HK-2 (cell line): ENCODE results near the gene SBK2.

Experiments
- DNase-seq: peaks from one replicate; pipeline ENCODE4 v3.0.0-alpha.2; 2018; ENCODE audit not compliant: unreplicated experiment

Gene SBK2

DNA sequence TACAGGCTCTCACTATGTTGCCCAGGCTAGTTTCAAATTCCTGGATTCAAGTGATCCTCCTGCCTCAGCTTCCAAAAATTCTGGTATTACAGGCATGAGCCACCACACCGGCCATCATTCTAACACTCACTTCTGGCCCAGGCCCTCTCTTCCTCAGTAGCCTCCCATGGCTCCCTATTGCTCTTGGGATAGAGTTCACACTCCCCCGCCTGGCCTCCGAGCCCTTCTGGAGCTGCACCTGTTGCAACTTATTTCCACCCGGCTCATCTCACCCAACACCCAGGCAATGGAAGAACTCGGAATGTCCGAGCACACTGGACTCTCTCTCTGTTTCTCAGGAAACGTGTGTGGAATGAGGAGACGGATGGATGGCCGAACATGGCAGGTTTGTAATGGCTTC, 17.4 kb upstream of the SBK2 start:
- no peak for DNase-seq

DNA sequence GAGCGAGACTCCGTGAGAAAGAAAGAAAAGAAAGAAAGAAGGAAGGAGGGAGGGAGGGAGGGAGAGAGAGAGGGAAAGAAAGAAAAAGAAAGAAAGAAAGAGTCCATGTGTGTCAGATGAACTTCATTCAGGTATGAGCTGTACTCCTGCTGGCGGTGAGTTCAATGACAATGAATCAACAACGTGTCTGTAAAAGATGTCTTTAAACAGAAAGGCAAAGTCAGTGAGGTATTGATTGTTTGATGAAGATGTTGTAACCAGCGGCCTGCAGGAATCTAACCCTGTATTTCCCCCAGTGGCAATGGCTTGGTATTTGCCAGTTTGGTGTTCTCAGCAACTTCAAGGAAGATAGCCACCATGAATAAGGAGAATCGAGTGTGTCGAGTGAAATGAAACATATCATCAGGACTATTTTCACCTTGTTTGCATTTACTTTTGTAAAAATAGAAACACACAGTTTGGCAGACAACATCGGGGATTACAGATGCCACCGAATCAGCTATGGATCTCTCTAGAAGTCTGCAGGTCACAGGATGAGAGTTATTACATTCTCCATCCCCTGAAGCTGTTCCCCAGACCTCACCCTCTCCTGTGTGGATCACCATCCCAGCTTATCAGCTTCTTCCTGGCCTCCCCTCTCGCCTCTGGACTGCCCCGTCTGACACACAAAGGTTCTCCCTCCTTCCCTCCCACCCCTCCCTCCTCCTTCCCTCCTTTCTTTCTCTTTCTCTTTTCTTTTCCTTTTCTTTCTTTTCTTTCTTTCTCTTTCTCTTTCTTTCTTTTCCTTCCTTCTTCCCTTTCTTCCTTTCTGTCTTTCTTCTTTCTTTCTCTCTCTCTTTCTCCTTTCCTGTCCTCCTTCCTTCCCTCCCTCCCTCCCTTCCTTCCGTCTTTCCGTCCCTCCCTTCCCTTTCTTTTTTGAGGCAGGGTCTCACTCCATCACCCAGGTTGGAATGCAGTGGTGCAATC, 16.6 kb upstream of the SBK2 start:
- DNase-seq = no peak

DNA sequence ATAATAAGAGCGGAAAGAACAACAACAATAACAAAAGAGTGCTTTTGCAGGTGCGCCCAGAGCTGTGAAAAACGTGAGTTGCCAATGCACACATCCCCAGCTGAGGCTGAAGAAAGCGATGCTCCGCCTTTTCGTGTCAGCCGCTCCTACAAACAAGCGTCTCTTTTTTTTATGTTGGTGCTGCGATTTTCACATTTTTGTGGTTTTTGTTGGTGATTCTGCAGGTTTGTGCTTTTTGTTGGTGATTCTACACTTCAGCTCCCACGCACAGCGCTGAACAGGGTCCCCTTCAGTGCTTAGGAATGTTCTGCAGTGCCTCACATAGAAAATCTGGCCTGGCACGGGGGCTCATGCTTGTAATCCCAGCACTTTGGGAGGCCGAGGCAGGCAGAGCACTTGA, 15.7 kb upstream of the SBK2 start:
- peak; percentile 54 for DNase-seq

DNA sequence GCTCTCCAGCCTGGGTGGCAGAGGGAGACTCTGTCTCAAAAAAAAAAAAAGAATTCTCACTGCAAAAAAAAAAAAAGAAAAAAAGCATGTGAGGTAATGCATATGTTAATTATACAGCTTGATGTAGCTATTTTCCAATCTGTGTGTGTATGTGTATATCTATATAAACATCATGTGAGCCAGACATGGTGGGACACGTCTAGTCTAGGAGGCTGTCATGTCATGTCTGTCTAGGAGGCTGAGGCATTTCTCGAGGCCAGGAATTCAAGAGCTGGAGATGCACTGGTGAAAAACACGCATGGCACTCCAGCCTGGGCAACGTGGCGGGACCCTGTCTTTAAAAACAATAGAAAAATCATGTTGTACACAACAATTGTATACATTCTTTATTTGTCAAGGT, 15.3 kb upstream of the SBK2 start:
- no peak for DNase-seq

DNA sequence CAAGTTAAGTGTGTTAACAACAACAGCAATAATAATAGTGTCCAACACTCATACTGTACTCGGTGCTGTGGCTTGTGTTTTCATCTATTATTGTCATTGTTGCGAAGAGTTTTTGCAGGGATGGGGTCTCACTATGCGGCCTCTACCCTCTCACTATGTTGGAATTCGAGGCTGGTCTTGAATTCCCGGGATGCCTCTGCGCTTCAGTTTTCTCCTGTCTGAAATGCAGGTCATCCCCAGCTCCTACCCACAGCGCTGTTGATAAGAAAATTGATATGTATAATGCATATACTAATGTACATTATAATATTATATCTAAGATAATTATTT, 13.4 kb upstream of the SBK2 start:
- DNase-seq = no peak

DNA sequence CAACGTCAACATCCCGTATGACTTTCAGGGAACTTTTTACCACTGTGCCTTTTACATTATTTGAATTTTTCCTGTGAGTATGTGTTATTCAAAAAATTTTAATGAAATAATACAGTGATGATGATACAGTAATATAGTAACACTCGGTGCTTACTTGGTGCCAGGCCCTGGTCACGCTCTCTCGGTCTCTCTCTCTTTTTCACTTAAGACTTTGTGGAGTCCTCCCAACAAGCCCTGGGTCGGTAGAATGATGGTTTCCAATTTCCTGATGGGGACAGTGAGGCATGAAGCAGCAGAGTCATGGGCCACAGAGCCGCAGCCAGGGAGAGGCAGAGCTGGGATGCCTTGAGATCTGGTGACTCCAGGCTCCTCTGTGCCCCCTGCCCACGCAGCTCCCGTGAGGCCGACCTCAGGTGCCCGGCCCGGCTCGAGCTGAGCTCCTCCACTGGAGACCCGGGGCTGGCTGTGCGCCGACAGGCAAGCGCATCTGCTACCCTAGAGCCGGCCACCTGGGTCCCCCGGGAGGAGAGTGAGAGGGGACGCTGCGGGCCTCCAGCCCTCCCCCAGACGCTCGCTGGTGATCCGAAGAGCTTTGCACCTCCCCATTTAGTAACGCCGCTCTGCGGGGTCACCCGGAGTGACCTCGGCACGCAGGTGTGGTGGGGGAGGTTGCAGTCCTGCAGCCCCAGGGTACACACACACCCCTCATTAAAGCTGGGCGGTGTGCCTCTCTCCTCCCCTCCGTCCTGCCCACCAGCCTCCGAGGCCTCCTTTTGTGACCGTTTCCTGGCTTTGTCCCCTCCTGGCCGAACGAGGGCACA, 12.8 kb upstream of the SBK2 start:
- peak; percentile 75 for DNase-seq

DNA sequence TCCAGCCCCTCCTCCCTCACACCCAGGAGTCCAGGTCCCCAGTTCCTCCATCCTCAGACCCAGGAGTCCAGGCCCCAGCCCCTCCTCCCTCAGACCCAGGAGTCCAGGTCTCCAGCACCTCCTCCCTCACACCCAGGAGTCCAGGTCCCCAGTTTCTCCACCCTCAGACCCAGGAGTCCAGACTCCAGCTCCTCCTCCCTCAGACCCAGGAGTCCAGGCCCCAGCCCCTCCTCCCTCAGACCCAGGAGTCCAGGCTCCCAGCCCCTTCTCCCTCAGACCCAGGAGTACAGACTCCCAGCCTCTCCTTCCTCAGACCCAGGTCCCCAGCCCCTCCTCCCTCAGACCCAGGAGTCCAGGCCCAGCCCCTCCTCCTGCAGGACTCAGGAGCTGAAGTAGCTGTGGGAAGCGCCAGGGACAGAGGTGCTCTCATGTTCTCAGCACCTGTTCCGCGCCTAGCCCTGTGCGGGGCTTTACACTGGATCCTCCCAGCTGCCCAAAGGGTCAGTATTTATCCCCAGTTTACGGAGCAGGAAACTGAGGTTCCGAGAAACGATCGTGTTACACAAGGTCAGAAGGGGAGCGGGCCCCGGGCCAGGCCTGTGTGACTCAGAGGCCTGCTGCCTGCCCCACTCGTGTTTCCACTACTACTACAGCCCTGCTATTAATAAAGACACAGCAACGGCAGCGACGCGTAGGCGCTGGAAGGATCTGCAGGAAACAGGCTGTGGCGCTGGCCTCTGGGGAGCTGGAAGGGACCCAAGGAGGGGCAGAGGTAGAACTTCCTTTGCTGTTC, 10.1 kb upstream of the SBK2 start:
- peak; percentile 68 for DNase-seq

DNA sequence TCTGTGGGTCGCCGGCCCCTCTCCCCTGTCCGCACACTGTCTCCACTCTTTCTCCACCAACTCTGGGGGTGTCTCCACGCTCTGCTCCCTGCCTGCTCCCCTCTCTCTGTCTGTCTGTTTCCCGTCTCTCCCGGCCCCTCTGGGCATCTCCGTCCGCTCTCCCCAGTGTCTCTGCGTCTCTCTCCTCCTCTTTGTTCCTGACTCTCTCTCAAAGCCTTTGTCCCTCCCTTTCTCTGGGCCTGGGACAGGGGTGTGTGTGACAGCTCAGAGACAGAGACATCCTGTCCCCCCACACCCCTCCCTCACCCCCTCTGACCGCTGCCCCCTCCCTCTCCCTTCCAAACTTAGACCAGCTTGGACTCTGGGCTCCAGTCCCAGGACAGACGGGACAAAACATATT, 9.1 kb upstream of the SBK2 start:
- DNase-seq = no peak

DNA sequence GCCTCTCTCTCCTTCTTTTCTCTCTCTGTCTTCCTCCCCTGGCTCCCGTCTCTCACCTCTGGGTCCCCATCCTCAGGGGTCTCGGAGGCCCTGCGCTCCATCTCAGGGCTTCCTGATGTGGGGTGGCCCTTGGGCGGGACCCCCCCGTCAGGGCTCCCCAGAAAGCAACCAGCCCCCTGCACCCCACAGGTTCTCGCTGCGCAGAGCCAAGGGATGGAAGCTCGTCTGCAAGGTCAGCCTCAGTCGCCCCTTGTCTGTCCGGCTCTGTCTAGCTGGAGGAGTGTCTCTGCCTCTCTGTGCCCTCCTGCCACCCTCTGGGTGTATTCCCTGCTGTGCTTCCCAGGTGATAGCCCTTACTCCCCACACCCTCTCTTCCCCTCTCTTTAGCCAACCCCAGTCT, 8.5 kb upstream of the SBK2 start, which contains the start of gene SBK3:
Gene SBK3, minus strand, starts transcription at position 101 of the 400 bp plus-strand sequence. Its CDS starts 0 bp downstream, at position 101.
- no peak for DNase-seq

DNA sequence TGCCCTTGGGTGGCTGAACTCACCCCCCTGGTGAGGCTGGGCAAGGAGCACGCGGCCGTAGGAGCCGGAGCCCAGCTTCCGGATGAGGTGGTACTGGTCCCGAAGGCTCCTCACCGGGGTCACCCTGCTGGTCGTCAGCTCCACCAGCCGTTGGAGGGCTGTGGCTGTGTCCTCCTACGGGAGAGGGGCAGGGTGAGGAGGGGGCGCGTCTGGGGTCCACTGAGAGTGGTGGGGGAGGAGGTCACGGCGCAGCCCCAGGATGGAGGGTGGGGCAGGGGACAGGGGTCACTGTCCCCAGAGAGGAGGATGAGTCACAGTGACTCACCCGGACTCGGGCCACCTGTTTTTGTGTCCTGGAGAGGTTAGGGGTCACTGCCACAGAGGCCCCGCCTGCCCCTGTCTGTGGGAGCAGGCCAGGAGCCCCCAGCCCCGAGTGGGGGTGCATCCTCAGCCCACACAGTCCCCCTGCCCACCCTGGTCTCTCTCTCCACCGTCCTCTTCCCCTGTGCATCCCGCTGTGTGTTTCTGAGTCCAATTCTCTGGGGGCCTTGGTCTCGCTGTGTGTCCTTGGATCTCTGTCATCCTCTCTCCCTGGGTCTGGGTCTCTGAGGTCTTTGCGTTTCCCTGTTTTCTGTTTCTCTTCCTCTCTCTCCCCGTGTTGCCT, 8.0 kb upstream of the SBK2 start:
- DNase-seq = no peak

DNA sequence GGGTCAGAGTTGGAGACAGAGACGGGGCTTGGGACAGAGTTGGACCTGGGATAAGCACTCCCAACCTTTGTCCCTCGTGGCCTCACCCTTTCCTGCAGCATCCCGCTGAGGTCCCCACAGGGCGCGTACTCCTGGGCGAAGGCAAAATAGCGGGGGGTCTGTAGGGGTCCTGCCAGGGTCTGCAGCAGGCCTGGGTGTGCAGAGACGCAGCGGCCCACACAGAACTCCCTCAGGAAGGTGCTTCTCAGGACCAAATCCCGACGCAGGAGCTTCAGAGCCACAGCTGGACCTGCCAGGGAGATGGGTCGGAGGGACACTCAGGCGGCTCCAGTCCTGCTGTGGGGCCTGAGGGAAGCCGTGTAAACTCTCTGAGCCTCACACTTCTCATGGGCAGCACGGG, 7.1 kb upstream of the SBK2 start:
- DNase-seq = no peak

DNA sequence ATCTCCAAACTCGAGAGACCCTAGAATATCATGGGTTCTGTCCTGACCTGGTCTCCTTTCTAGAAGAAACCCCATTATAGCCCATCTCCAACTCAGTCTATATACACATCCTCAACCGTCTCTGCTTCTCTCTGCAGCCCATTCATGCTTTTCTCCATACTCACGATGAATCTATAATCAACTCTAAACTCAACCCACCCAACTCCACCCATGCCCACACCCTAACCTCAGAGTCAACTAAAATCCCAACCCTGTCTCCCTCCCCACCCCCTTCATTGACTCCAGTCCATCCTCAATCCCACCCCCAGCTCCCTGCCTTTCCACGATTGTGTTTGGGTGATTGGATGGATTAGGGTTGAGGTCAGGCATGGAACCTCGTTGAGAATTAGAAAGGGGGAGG, 6.6 kb upstream of the SBK2 start:
- no peak for DNase-seq

DNA sequence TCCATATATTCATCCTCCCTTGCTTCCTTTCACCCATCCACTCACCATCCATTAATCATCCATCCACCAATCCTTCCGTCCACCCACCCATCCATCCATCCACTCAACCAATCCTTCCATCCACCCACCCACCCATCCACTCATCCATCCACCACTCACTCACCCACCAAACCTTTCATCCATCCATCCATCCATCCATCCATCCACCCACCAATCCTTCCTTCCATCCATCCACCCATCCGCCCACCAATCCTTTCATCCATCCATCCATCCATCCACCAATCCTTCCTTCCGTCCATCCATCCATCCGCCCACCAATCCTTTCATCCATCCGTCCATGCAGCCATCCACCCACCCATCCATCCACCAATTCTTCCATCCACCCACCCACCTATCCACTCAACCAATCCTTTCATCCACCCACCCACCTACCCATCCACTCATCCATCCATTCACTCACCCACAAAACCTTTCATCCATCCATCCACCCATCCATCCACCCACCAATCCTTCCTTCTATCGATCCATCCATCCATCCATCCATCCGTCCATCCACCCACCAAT, 5.4 kb upstream of the SBK2 start:
- no peak for DNase-seq

DNA sequence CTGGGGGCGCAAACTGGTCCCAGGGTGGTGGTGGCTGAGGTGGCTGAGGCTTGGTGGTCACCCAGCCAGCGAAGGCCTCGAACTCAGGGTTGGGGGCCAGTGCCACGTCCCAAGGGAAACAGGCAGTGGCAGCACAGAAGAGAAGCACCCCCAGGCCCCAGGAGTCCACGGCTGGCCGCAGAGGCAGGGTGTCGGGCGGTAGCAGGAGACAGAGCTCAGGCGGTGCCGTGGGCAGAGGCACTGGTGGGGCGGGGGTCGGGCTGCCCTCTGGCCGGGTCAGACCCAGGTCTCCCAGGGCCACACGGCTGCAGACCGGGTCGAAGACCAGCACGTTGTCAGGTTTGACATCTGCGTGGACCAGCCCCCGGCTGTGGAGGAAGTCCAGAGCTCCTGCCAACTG, 4.2 kb upstream of the SBK2 start:
- no peak for DNase-seq

DNA sequence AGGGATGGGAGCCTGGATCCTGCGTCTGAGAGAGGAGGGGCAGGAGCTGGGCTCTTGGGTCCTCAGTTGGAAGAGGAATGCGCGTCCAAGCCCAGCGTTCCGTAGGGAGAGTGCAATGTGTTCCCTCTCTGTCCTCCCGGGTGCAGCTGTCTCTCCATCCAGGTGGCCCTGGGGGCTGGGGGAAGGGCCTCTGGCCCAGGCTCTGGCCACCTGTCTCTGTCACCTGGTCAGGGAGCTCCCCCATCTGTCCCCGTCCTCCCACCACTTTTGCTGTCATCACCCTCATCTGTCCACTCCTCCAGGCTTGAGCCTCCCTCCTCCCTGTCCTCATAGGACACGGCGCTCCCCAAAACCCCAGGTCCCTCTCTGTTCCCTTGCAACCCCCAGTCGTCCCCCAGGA, 3.7 kb upstream of the SBK2 start:
- DNase-seq = no peak

DNA sequence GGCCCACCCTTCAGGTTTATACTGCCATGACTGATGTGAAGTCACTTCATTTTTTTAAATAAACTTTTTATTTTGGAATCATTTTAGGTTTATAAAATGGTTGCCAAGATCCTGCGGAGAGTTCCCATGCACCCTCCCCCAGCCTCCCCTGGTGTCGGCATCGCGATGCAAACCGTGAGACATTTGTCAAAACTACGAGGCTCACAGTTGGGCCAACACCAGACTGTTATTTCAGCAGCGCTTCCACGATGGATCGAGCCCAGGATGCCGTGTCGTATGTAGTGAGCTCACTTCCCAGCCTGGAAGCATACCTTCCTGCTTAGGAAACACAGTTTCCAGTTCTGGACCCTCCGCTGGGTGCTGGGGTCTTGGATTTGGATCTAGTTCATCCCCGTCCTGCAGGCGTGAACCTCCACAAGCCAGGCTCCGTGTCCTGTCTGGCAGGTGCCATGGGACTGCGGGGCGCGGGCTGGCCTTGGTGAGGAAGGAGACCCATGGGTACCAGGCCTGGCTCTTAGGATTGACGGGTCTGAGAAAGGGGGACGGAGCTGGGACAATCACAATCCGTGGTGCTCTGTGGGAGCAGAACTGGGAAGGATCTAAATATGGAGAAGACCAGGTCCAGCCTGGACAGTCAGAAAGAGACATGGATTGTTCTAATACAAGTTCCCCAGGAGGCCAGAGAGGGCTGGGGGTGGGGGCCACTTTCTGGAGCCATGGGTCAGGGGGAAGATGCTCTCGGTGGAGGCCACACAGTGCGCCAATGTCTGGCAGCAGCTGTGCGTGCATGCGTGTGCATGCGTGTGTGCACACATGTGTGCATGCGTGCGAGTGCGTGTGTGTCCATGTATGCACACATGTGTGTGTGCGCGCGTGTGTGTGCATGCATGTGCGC, 2.4 kb upstream of the SBK2 start:
- no peak for DNase-seq

DNA sequence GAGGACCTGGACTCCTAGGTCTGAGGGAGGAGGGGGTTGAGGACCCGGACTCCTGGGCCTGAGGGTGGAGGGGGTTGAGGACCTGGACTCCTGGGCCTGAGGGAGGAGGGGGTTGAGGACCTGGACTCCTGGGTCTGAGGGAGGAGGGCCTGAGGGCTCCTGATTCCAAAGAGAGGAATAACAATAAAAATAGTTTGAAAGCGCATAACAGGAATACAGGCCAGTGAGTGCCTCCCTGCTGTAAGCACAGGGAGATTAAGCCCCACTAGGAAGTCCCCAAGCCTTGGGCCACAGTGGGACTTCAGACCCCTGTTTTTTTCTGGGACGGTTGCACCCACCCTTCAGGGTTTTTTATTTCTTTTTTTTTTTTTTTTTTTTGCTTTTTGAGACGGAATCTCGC, 1.2 kb upstream of the SBK2 start:
- DNase-seq = no peak

DNA sequence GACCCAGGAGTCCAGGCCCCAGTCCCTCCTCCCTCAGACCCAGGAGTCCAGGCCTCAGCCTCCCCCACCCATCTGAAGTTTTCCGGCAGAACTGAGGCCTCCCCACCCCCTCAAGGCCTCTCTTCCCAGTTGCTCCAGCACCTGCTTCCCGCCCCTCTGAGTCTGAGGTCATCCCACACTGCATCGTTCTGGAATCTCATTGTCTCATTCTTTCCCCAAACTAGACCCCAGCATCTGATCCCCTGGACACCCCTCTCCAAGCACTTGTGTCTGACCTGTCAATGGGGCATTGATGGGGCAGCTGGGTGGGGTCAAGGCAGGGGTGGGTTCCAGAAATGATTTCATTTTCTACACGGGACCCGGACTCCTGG, 793 bp upstream of the SBK2 start:
- DNase-seq = peak; percentile 55

DNA sequence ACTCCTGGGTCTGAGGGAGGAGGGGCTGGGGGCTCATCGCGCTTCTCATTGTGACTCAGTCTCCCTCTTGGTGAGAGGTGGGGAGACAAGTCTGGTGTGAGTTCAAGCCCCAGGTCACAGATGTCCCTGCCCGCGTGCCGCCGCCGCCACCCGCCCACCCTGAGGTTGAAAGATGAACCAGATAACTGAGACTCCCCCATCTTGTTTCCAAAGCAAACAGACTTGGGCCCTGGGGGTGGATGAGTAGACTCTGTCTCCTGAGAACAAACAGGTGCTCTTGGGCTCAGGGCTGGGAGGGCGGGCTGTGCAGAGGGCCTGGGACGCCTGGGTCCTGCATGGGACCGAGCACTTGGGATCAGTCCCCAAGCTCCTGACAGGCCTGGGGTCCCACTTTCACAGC, 567 bp downstream of the SBK2 start:
- DNase-seq = no peak

DNA sequence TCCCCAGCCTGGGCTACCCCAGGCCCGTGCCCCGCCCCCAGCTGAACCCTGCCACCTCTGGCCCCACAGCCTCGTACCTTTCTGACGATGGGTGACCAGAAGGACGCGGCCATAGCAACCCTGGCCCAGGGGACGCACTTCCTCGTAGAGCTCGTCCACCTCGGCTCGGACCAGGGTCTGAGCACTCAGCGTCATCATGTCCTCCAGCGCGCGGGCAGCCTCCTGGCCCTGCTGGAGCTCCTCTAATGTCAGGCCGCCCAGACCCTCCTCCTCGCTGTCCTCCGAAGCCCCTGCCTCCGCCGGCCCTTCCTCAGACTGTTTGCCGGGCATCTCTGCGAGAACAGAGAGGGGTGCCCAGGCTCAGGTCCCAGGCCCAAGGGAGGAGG, 975 bp downstream of the SBK2 start:
- no peak for DNase-seq
